UCSD-AML1 (cell line): ENCODE measurements around the gene RHOBTB3.

ENCODE experiments used
- DNase-seq: peaks from one replicate; lab custom pipeline; 2025; ENCODE audit not compliant: unreplicated experiment; lab: John Stamatoyannopoulos, UW

Gene RHOBTB3

DNA sequence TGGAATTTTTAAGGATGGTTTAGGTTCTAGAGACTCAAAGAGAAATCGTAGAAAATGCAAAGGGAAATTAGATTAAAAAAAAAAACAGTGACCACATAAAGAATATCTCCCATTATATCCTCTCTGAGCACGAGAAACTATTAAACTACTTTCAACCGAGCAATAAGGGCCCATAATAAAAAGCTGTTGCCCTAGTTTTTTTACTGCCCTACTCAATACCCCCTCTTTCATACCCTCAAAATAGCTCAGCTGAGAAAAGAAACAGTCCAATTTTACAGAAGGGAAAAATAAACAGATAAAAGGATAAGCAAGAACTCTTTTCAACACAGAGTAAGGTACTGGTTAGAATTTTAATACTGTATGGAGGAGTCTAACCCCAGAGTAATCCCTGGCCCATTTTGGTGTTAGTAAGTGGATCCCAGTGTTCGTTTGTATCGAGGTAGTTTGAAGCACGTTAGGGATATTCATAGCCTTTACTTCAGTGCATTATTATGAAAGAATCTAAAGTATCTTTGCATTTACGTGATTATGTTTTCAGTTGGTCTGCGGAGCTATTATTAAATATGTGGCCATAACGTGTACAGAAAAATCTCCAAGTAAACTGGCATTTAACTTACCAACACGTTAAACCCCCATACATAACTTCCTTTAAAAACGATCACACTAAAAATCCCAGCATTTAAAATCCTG, 980 bp upstream of the RHOBTB3 start:
- DNase-seq = no peak

- DNase-seq = peak; percentile 50
Observed at GRCh38 chr5:95731571-95732554, 727 bp downstream of the RHOBTB3 start.

GRCh38 chr5:95733107-95733665, 2.0 kb downstream of the RHOBTB3 start:
- DNase-seq = no peak

DNA sequence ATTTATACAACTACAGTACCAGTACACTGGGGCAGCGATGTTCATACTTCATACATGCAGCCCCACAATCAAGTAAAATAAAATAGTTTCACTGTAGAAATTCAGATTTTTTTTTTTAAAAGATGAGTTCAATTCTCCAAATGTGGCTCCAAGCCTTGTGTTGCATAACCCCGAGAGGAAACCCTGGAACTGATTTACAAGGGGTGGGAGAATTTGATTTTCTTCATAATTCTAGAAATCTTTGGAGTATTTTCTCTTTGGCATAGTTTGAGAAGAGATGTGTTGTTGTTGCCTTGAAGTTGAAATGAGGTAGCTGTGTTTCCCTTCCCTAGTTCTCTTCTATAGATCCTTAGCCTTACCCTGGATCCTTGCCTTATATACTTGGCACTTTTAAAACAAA, 3.1 kb downstream of the RHOBTB3 start:
- no peak for DNase-seq

DNA sequence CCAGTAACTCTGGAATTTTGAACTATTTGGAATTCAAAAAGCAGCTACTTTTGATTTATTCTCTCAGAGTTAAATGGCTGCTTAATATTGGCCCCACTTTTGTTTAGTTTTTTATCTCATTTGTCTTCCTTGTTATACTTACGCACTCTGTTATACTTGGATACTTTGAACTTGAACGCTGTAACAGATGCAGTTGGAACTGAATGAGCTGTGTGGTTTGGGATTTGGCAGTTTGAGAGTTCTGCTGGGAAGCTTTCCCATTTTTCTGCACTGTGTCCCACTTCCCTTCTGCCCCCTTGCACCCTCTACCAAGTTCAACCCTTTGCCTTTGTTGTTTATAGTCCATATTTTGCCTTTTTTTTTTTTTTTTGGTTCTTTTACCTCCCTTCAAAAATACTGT, 3.8 kb downstream of the RHOBTB3 start:
- no peak for DNase-seq

- no peak for DNase-seq
Observed at GRCh38 chr5:95735406-95735805, 4.3 kb downstream of the RHOBTB3 start.

- no peak for DNase-seq
Observed at GRCh38 chr5:95738072-95738471, 6.9 kb downstream of the RHOBTB3 start.

- DNase-seq = no peak
Observed at GRCh38 chr5:95738834-95739233, 7.7 kb downstream of the RHOBTB3 start.

DNA sequence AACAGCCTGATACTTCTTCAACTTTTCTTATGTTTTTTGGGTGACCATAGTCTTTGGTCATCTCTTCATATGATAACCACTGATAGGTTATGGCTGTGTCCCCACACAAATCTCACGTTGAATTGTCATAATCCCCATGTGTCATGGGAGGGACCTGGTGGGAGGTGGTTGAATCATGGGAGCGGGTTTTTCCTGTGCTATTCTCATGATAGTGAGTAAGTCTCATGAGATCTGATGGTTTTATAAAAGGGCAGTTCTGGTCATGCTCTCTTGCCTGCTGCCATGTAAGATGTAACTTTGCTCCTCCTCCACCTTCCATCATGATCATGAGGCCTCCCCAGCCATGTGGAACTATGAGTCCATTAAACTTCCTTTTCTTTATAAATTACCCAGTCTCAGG, 8.7 kb downstream of the RHOBTB3 start:
- no peak for DNase-seq

GRCh38 chr5:95741458-95741857, 10.3 kb downstream of the RHOBTB3 start:
- no peak for DNase-seq

- no peak for DNase-seq
Observed at GRCh38 chr5:95743232-95743631, 12.1 kb downstream of the RHOBTB3 start.

- no peak for DNase-seq
Observed at GRCh38 chr5:95743877-95744276, 12.7 kb downstream of the RHOBTB3 start.

DNA sequence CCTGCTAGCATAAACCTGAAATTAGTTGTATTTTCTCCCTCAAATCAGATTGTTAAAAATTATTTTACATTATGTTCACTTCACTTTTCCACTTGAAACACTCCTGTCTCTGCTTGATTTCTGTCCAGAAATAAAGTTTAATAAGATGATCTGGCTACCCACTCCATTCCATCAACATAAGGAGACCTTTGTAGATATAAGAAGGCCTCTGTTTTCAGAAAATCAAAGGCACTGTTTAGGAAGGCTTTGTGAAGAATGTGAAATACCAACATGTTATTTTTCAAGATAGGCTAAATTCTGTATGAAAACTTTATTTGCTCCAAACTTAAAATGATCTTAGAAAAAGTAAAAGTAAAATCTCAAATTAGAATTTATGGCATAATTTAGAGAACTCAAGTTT, 15.1 kb downstream of the RHOBTB3 start:
- no peak for DNase-seq

GRCh38 chr5:95746722-95747679, 15.9 kb downstream of the RHOBTB3 start:
- no peak for DNase-seq

GRCh38 chr5:95748133-95748532, 17.0 kb downstream of the RHOBTB3 start:
- no peak for DNase-seq

DNA sequence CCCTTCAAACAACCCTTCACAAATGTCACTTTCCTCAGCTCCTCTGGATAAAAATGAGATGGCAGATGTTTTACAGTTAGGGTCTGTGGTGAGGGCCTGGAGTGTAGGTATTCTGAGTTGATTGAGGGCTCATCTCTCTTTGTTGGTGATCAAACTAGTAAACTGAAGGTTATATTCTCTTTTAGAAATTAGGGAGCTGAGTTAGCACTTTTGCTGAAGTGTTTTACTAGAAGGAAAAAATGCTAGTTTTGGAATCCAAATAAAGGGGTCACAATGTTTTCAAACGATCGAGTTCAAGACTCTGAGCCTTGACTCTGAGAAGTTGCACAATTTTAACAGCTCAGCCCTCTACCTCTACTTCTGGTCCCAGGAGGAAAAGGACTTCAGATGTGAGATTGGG, 23.4 kb downstream of the RHOBTB3 start:
- DNase-seq = no peak

DNA sequence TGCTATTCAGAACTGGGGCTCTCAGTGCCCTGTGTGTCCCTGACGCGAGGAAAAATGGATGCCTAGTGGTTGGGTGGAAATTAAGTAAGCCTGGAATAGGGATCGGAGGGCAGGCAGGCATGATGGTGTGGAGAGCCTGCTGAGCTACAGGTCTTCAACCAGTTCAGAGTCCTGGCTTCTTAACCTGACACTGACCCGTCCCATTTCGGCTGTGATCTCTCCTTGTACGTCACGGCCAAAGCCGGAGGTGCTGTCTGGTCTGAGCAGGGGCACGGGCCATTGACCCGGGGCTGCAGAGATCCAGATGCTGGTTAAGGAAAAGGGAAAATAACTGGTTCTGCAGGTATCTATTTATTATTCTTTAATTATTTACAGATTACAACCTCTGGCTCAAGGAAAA, 27.9 kb downstream of the RHOBTB3 start:
- DNase-seq = no peak

- DNase-seq = no peak
Observed at GRCh38 chr5:95759634-95760033, 28.5 kb downstream of the RHOBTB3 start.

DNA sequence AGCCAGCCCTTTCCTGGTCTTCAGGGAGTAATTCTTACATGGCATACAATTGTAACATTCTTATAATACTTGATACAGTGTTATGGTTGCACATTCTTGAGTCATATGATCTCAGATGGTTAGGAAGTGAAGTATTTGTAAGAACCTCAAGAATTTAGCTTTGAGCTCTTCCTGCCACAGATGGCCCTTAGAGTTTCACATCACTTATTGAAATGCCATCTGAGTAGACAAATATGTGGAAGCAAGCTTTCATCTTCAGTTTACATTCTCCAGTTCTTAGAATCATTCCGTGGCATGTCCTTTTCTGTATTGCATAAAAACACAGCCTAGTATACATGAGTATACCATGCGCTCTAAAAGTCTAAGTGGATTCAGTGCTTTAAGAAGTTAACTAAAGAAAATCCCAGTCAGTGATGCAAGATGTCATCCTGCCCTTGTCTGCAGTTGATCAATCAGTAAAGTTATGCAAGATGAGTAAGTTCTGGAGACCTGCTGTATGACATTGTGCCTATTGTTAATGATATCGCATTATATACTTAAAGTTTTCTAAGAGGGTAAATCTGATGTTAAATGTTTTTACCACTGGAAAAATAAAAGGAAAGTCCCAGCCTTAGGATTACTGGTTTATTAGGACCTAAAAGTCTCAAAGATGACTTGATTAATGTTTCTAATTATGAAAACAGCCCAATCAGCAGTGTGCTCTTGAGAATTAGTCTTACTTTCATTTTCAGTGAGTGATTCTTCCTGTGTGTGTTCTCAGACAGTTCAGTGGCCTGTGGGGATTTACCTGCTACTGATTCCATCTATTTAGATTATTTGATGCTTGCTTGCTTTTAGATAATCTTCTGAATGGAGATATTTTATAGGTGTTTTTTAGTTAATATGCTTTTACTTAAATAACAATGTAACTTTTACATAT, 29.4 kb downstream of the RHOBTB3 start:
- DNase-seq = no peak
